Keratinocyte (primary cell): ENCODE results near the gene TATDN2.

ENCODE experiments used
- CTCF ChIP-seq, 3 experiments: IDR thresholded peaks in 1 of 3; conservative IDR thresholded peaks in 1 of 3; optimal IDR thresholded peaks in 1 of 3; 2 replicates in 2 of 3; 3 replicates in 1 of 3; pipeline versions ENCODE3 to v1.5.1; 2011; ENCODE audit warnings: low read length in 3 of 3, mild to moderate bottlenecking in 3 of 3, moderate library complexity in 2 of 3, control low read depth in 1 of 3, inconsistent platforms in 1 of 3; ENCODE audit not compliant: insufficient read depth in 2 of 3; ENCODE audit errors: extremely low read depth in 1 of 3
- EZH2 ChIP-seq: IDR thresholded peaks from one replicate; pipeline ENCODE4 v1.6.1; 2012; ENCODE audit warnings: inconsistent platforms, mild to moderate bottlenecking, low read length, moderate library complexity

GRCh38 chr3:10232137-10232536, 16.1 kb upstream of the TATDN2 start:
- TF ChIP-seq CTCF (optimal IDR thresholded peaks at IDR 0.05 in 1 of 3, IDR thresholded peaks at IDR 0.05 in 1 of 3, conservative IDR thresholded peaks at IDR 0.05 in 1 of 3; ENCODE audit: extremely low read depth in 1 of 3, insufficient read depth in 2 of 3, low read length in 3 of 3) (no peak), EZH2 (no peak)
